Thyroid gland (tissue), 4 donors: ENCODE measurements around the gene PRND. TPM values are rescaled to one million over a fixed set of nuclear protein-coding genes. Genes with fewer than 3 reads are reported as not detected.

Experiments used
- DNase-seq, 2 donors: peaks; one replicate each; pipeline ENCODE4 v3.0.0-alpha.2; 2019
- H3K27ac ChIP-seq, 3 donors: fragments of 200-600 bp; sonication (generic); 1 replicate in 2 of 3; 2 replicates in 1 of 3; pipeline ENCODE4 v1.5.1; 2016 to 2019; ENCODE audit warnings: mild to moderate bottlenecking in 1 of 3, moderate library complexity in 1 of 3
- H3K27me3 ChIP-seq: fragments of 200-600 bp; sonication (generic); one replicate; pipeline ENCODE4 v1.5.1; 2019
- H3K36me3 ChIP-seq, 2 donors: fragments of 200-600 bp; sonication (generic); one replicate each; pipeline ENCODE4 v1.5.1; 2016 to 2019
- H3K4me1 ChIP-seq, 2 donors: fragments of 200-600 bp; sonication (generic); one replicate each; pipeline ENCODE4 v1.5.1; 2017 to 2019
- H3K4me3 ChIP-seq, 3 donors: fragments of 200-600 bp; sonication (generic); replicated peaks in 1 of 3; 1 replicate in 2 of 3; 2 replicates in 1 of 3; pipeline ENCODE4 v1.5.1; 2016; ENCODE audit warnings: mild to moderate bottlenecking in 1 of 3
- H3K9me3 ChIP-seq: fragments of 200-600 bp; sonication (generic); one replicate; pipeline ENCODE4 v1.5.1; 2017
- POLR2A ChIP-seq, 2 donors: fragments of 450-650 bp; IDR thresholded peaks; one replicate each; pipeline ENCODE4 v1.6.1; 2017; ENCODE audit warnings: antibody characterized with exemption in 2 of 2, mild to moderate bottlenecking in 2 of 2, moderate library complexity in 1 of 2
- WGBS, 2 donors: methylation state at CpG; one replicate each; pipeline ENCODE4 v1.1.5; 2017; 5-methylcytosine and 5-hydroxymethylcytosine counted together
- intact Hi-C: fragments of 100-400 bp; cut with DNase I; formaldehyde crosslinking; loops from one replicate; pipeline ENCODE4 v1.15.1; 2023
- total RNA-seq, 4 donors: library from RNA; depleted of rRNA; stranded (reverse); fragments of >200 nt; gene quantifications; one replicate each; pipeline ENCODE4 v1.2.3, GENCODE V29; 2016
- TF ChIP-seq, protein P1 (sequence below), 6 experiments: fragments of 200-600 bp in 3 of 6; fragments of 450-650 bp in 3 of 6; sonication (generic) in 3 of 6; IDR thresholded peaks; one replicate each; pipeline ENCODE4 v1.5.1; 2016 to 2019; ENCODE audit warnings: antibody characterized with exemption in 6 of 6, mild to moderate bottlenecking in 2 of 6, inconsistent platforms in 1 of 6, moderate library complexity in 1 of 6

The PRND gene
- total RNA-seq, 4 donors from 2014 or later = 0.89 to 2.0 TPM; not detected in 2

DNA sequence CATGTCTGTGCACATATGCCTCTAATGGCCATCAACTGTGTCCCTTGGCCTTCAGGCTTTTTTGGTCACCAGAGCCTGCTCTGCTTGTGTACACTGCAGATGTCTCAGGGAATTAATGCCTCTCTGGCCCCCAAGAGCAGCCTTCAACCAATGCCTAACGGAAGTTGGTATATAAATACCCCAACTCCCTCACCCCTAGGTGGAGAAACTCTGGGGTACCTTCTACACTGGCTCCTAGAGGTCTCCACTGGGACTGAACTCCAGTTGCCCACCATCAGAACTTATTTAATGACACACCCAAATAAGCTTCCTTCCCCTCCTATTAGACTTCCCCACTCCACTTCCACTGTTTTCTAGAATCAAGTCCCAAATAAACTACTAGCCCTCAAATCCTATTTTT is 43.1 kb downstream of the PRND start:
- no peaks in the 10 kb centered on the region for H3K4me1 ChIP-seq
- no peak overlapping the region for H3K27ac ChIP-seq
- H3K36me3 ChIP-seq = no peaks in the 10 kb centered on the region
- no peak overlapping the region for H3K4me3 ChIP-seq
- 32 to 89% methylated on average over 1 of the region's 1 CpG for WGBS, 2 donors
- DNase-seq = no peak
- H3K27me3 ChIP-seq = no peaks in the 10 kb centered on the region
- TF ChIP-seq, protein P1, sequence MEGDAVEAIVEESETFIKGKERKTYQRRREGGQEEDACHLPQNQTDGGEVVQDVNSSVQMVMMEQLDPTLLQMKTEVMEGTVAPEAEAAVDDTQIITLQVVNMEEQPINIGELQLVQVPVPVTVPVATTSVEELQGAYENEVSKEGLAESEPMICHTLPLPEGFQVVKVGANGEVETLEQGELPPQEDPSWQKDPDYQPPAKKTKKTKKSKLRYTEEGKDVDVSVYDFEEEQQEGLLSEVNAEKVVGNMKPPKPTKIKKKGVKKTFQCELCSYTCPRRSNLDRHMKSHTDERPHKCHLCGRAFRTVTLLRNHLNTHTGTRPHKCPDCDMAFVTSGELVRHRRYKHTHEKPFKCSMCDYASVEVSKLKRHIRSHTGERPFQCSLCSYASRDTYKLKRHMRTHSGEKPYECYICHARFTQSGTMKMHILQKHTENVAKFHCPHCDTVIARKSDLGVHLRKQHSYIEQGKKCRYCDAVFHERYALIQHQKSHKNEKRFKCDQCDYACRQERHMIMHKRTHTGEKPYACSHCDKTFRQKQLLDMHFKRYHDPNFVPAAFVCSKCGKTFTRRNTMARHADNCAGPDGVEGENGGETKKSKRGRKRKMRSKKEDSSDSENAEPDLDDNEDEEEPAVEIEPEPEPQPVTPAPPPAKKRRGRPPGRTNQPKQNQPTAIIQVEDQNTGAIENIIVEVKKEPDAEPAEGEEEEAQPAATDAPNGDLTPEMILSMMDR (IDR thresholded peaks at IDR 0.05) = no peak
- no peak for TF ChIP-seq POLR2A (IDR thresholded peaks at IDR 0.05)
- H3K9me3 ChIP-seq = no peaks in the 10 kb centered on the region
- intact Hi-C loops = no loop called here

DNA sequence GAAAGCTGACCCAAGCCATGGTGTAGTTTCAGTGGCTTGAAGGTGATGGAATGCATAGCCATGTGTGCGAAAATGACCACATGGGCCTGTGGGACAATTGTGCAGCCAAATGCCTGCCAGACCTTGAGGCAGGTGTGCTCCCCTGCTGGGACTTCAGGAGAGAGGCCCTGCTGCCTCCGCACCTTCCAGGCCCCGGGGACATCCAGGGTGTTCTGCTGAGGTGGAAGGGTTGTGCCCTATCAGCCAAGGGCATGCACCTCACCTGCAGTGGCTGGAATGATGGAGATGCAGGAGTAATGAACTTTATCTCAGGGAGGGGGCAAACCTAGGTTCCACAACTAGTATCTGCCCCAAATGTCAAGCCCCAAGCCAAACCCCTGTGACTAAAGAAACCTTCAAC is 44.0 kb downstream of the PRND start:
- TF ChIP-seq, protein P1 (IDR thresholded peaks at IDR 0.05) = no peak
- no peak for TF ChIP-seq POLR2A (IDR thresholded peaks at IDR 0.05)
- H3K9me3 ChIP-seq = no peaks in the 10 kb centered on the region
- no peak overlapping the region for H3K4me3 ChIP-seq
- DNase-seq = no peak
- no peaks in the 10 kb centered on the region for H3K36me3 ChIP-seq
- H3K4me1 ChIP-seq = no peaks in the 10 kb centered on the region
- H3K27me3 ChIP-seq = no peaks in the 10 kb centered on the region
- WGBS, 2 donors = 98 to 100% methylated on average over 3 of the region's 3 CpGs
- no peak overlapping the region for H3K27ac ChIP-seq
- intact Hi-C loops = no loop called here

DNA sequence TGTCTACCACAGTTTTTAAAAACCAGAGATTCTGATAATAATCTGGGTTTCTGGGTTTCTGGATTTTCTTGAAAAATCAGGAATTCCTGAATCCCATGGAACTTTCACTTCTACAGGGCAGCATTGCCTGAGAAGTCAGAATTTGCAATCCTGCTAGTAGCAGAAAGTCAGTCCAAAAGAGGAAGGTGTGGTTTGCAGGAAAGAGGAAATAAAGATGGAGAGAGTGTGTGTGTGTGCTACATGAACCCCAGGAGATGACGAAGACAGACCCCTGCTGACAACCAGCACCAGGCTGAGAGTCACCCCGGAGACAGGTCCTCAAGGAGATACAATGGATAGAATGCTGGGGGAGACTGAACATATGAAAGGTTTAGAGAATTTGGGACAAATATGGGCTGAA is 44.9 kb downstream of the PRND start:
- DNase-seq = no peak
- 76 to 85% methylated on average over 2 of the region's 2 CpGs for WGBS, 2 donors
- intact Hi-C loops = no loop called here
- Histone ChIP-seq H3K9me3 (no peaks in the 10 kb centered on the region), H3K27me3 (no peaks in the 10 kb centered on the region), H3K36me3 (no peaks in the 10 kb centered on the region), H3K4me1 (no peaks in the 10 kb centered on the region), H3K27ac (no peak overlapping the region), H3K4me3 (no peak overlapping the region)
- TF ChIP-seq POLR2A (IDR thresholded peaks at IDR 0.05) = no peak
- TF ChIP-seq, protein P1 (IDR thresholded peaks at IDR 0.05) = no peak

DNA sequence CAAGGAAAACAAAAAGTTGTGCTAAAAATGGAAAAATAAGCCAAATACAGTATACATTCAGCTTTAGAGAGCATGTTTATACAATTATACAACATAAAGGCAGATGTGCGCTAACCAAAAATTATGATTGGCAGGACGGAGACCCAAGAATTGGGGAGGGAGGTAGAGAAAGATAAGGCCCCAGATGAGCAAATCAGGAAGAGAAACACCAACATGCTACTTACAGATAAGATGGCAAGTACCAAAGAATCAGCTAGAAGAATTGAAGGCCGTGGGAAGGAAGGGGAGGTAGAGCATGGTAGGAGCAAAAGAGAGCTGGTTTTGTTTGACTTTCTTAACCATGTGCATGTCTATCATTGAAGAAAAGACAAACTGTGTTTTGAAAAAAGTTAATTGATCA is 45.4 kb downstream of the PRND start:
- Histone ChIP-seq H3K27ac (no peak overlapping the region), H3K4me3 (no peak overlapping the region), H3K27me3 (no peaks in the 10 kb centered on the region), H3K9me3 (no peaks in the 10 kb centered on the region), H3K4me1 (no peaks in the 10 kb centered on the region), H3K36me3 (no peaks in the 10 kb centered on the region)
- TF ChIP-seq, protein P1 (IDR thresholded peaks at IDR 0.05) = no peak
- TF ChIP-seq POLR2A (IDR thresholded peaks at IDR 0.05) = no peak
- WGBS, 2 donors = 93 to 94% methylated on average over 3 of the region's 3 CpGs
- no peak for DNase-seq
- intact Hi-C loops = no loop called here

DNA sequence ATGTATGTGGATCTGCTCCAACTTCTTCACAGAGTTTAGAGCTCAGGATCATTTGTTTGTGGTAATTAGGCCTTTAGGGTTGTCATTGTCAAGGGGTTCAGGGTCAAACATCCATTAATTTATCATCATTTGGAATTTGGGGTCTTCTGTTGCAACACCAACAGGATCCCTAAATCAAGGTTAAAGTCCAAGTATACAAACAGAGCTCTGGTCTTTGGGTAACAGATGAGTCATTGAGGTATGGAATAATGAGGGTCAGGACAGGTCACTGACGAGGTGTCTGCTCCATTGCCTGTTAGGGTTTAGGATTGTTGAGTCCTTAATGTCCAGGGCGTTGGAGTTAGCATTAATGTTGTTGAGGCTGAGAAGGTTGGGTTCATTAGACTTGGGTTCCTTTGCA is 47.6 kb downstream of the PRND start:
- Histone ChIP-seq H3K27me3 (no peaks in the 10 kb centered on the region), H3K36me3 (no peaks in the 10 kb centered on the region), H3K4me3 (no peak overlapping the region), H3K27ac (no peak overlapping the region), H3K9me3 (no peaks in the 10 kb centered on the region), H3K4me1 (no peaks in the 10 kb centered on the region)
- 82 to 87% methylated on average over 2 of the region's 2 CpGs for WGBS, 2 donors
- TF ChIP-seq POLR2A (IDR thresholded peaks at IDR 0.05) = no peak
- TF ChIP-seq, protein P1 (IDR thresholded peaks at IDR 0.05) = no peak
- intact Hi-C loops = no loop called here
- no peak for DNase-seq
